NCI-H69 (cell line): ENCODE results near the gene CINP.
A peak's percentile ranks its signal among the peaks of the same experiment; 100 is the strongest.

Experiments used
- DNase-seq: peaks from one replicate; lab custom pipeline; 2025; lab: John Stamatoyannopoulos, UW

Gene CINP

GRCh38 chr14:102362545-102363181 lies at the start of gene CINP, which contains the start of gene TECPR2:
Gene CINP, minus strand, starts transcription at chr14:102362890. Its CDS starts 39 bp downstream, at chr14:102362851.
Gene TECPR2, plus strand, starts transcription at chr14:102362941. Its CDS starts 13,781 bp downstream, at chr14:102376722.
- DNase-seq = peak; percentile 99

- DNase-seq = no peak
Observed at GRCh38 chr14:102408724-102409123, 46.0 kb upstream of the CINP start.

- DNase-seq = no peak
Observed at GRCh38 chr14:102407258-102407657, 44.6 kb upstream of the CINP start.

- no peak for DNase-seq
Observed at GRCh38 chr14:102403028-102403427, 40.3 kb upstream of the CINP start.

- DNase-seq = no peak
Observed at GRCh38 chr14:102396521-102396920, 33.8 kb upstream of the CINP start.

GRCh38 chr14:102394717-102395375 lies 32.2 kb upstream of the CINP start:
- no peak for DNase-seq

GRCh38 chr14:102392506-102392905 lies 29.8 kb upstream of the CINP start:
- DNase-seq = peak; percentile 12

GRCh38 chr14:102390064-102390855 lies 27.6 kb upstream of the CINP start:
- no peak for DNase-seq

GRCh38 chr14:102389246-102389645 lies 26.6 kb upstream of the CINP start:
- no peak for DNase-seq

GRCh38 chr14:102387086-102387485 lies 24.4 kb upstream of the CINP start:
- no peak for DNase-seq

- DNase-seq = no peak
Observed at GRCh38 chr14:102378830-102379229, 16.1 kb upstream of the CINP start.

- no peak for DNase-seq
Observed at GRCh38 chr14:102377696-102378095, 15.0 kb upstream of the CINP start.

GRCh38 chr14:102375119-102375518 lies 12.4 kb upstream of the CINP start:
- no peak for DNase-seq

GRCh38 chr14:102374264-102374663 lies 11.6 kb upstream of the CINP start:
- no peak for DNase-seq

GRCh38 chr14:102373110-102373509 lies 10.4 kb upstream of the CINP start:
- DNase-seq = no peak

GRCh38 chr14:102371361-102371760 lies 8.7 kb upstream of the CINP start:
- DNase-seq = no peak

GRCh38 chr14:102370305-102370809 lies 7.7 kb upstream of the CINP start:
- no peak for DNase-seq

GRCh38 chr14:102363182-102363943 lies 673 bp upstream of the CINP start:
- peak; percentile 79 for DNase-seq

GRCh38 chr14:102362084-102362483 lies 606 bp downstream of the CINP start:
- DNase-seq = no peak

- DNase-seq = no peak
Observed at GRCh38 chr14:102360388-102360787, 2.3 kb downstream of the CINP start.

- no peak for DNase-seq
Observed at GRCh38 chr14:102359341-102359740, 3.3 kb downstream of the CINP start.

GRCh38 chr14:102356280-102356679 lies 6.4 kb downstream of the CINP start:
- DNase-seq = no peak
